H1 (cell line): ENCODE results near the gene RABEP1. TPM values are rescaled to one million over a fixed set of nuclear protein-coding genes. Genes with fewer than 3 reads are reported as not detected.

Experiments used
- CTCF ChIA-PET: fragments of 300-600 bp; sonication (Branson Sonifier 250); formaldehyde crosslinking; loops from one replicate; lab custom pipeline; 2021; ENCODE audit not compliant: partially characterized antibody; lab: Charles Lee
- POLR2A ChIA-PET: fragments of 300-600 bp; sonication (Branson Sonifier 250); formaldehyde crosslinking; loops from one replicate; lab custom pipeline; 2021; ENCODE audit warnings: inconsistent platforms; ENCODE audit not compliant: partially characterized antibody; lab: Charles Lee
- DNase-seq, 2 experiments: peaks; one replicate each; pipeline versions ENCODE4 v3.0.0 to v3.0.0-alpha.2; 2010 to 2022; ENCODE audit warnings: low spot score in 2 of 2, low read depth in 1 of 2, mixed read lengths in 1 of 2
- FAIRE-seq: peaks from 2 replicates; lab custom pipeline; 2011; peaks lifted over from hg19 to GRCh38; lab: Jason Lieb, UNC
- H2AFZ ChIP-seq: 2 replicates; pipeline ENCODE4 v1.8.1; 2012; ENCODE audit warnings: low read length, inconsistent platforms
- H2AK5ac ChIP-seq: 2 replicates; pipeline ENCODE4 v1.6.1; 2013; ENCODE audit warnings: low read depth, low read length
- H2BK120ac ChIP-seq: replicated peaks from 2 replicates; pipeline ENCODE3; 2013; ENCODE audit warnings: low read depth, low read length, inconsistent platforms
- H2BK12ac ChIP-seq: 2 replicates; pipeline ENCODE4 v1.6.1; 2013; ENCODE audit warnings: low read depth, low read length
- H2BK15ac ChIP-seq: 2 replicates; pipeline ENCODE4 v1.6.1; 2013; ENCODE audit warnings: low read length
- H2BK20ac ChIP-seq: 2 replicates; pipeline ENCODE4 v1.6.1; 2013; ENCODE audit warnings: low read length
- H2BK5ac ChIP-seq: 2 replicates; pipeline ENCODE4 v1.6.1; 2013; ENCODE audit warnings: low read depth, low read length
- H3K14ac ChIP-seq: 2 replicates; pipeline ENCODE4 v1.6.1; 2013; ENCODE audit warnings: inconsistent platforms; ENCODE audit not compliant: insufficient read length
- H3K18ac ChIP-seq: 2 replicates; pipeline ENCODE4 v1.6.1; 2013; ENCODE audit warnings: low read length; ENCODE audit errors: extremely low read depth
- H3K23ac ChIP-seq: 2 replicates; pipeline ENCODE4 v1.6.1; 2013; ENCODE audit warnings: inconsistent platforms; ENCODE audit not compliant: insufficient read length
- H3K23me2 ChIP-seq: 2 replicates; pipeline ENCODE4 v1.6.1; 2013; ENCODE audit warnings: low read depth, low read length
- H3K27ac ChIP-seq: 2 replicates; pipeline ENCODE4 v1.6.1; 2011; ENCODE audit warnings: low read depth, low read length, inconsistent platforms
- H3K27me3 ChIP-seq, 4 experiments: replicated peaks in 1 of 4; 1 replicate in 1 of 4; 2 replicates in 3 of 4; pipeline versions ENCODE4 v1.6.1 to v1.8.1; 2011 to 2013; ENCODE audit warnings: low read length in 3 of 4, mild to moderate bottlenecking in 3 of 4, inconsistent platforms in 2 of 4, mixed read lengths in 2 of 4, moderate library complexity in 1 of 4; ENCODE audit not compliant: control insufficient read depth in 3 of 4, insufficient read depth in 3 of 4; ENCODE audit errors: extremely low read depth in 1 of 4
- H3K36me3 ChIP-seq, 4 experiments: 2 replicates each; pipeline versions ENCODE4 v1.6.1 to v1.8.1; 2011 to 2013; ENCODE audit warnings: mild to moderate bottlenecking in 4 of 4, low read length in 3 of 4, moderate library complexity in 2 of 4, control low read depth in 1 of 4, inconsistent platforms in 1 of 4; ENCODE audit not compliant: insufficient read depth in 4 of 4, control insufficient read depth in 2 of 4
- H3K4ac ChIP-seq: replicated peaks from 2 replicates; pipeline ENCODE3; 2013; ENCODE audit warnings: low read length, low read depth, mixed read lengths, inconsistent platforms; ENCODE audit not compliant: insufficient read length
- H3K4me1 ChIP-seq, 4 experiments: replicated peaks in 1 of 4; 1 replicate in 1 of 4; 2 replicates in 3 of 4; pipeline versions ENCODE4 v1.6.1 to v1.8.1; 2011 to 2013; ENCODE audit warnings: low read length in 3 of 4, inconsistent platforms in 2 of 4, mixed read lengths in 1 of 4; ENCODE audit not compliant: insufficient read depth in 4 of 4, control insufficient read depth in 3 of 4
- H3K4me2 ChIP-seq, 2 experiments: 2 replicates each; pipeline versions ENCODE4 v1.6.1 to v1.8.1; 2011 to 2013; ENCODE audit warnings: low read depth in 2 of 2, low read length in 2 of 2, control low read depth in 1 of 2, inconsistent platforms in 1 of 2, mild to moderate bottlenecking in 1 of 2; ENCODE audit not compliant: insufficient read depth in 1 of 2
- H3K4me3 ChIP-seq, 4 experiments: fragments of 200-600, 300-600 bp in 1 of 4; sonication (generic), shearing (Covaris generic), sonication (Bioruptor Twin) in 1 of 4; 2 replicates each; pipeline versions ENCODE4 v1.5.1 to v1.8.1; 2011 to 2016; ENCODE audit warnings: low read length in 4 of 4, low read depth in 3 of 4, control low read depth in 2 of 4, inconsistent platforms in 2 of 4, mild to moderate bottlenecking in 2 of 4, mixed read lengths in 1 of 4, moderate library complexity in 1 of 4; ENCODE audit not compliant: insufficient read depth in 2 of 4; ENCODE audit errors: extremely low read depth in 1 of 4
- H3K56ac ChIP-seq: replicated peaks from 2 replicates; pipeline ENCODE3; 2013; ENCODE audit warnings: low read depth, mild to moderate bottlenecking, mixed read lengths, low read length, inconsistent platforms; ENCODE audit not compliant: insufficient read length
- H3K79me1 ChIP-seq: 2 replicates; pipeline ENCODE4 v1.6.1; 2013; ENCODE audit warnings: low read depth, low read length, control low read depth
- H3K79me2 ChIP-seq, 2 experiments: 2 replicates each; pipeline versions ENCODE4 v1.6.1 to v1.8.1; 2012 to 2013; ENCODE audit warnings: low read length in 2 of 2, mild to moderate bottlenecking in 2 of 2, inconsistent platforms in 1 of 2; ENCODE audit not compliant: insufficient read depth in 2 of 2, control insufficient read depth in 1 of 2
- H3K9ac ChIP-seq, 4 experiments: replicated peaks in 1 of 4; 1 replicate in 1 of 4; 2 replicates in 3 of 4; pipeline versions ENCODE4 v1.6.1 to v1.8.1; 2011 to 2013; ENCODE audit warnings: low read depth in 3 of 4, low read length in 3 of 4, control low read depth in 2 of 4, mild to moderate bottlenecking in 2 of 4, moderate library complexity in 2 of 4, inconsistent platforms in 1 of 4; ENCODE audit errors: extremely low read depth in 1 of 4
- H3K9me3 ChIP-seq, 2 experiments: 2 replicates each; pipeline versions ENCODE4 v1.6.1 to v1.8.1; 2012 to 2013; ENCODE audit warnings: mild to moderate bottlenecking in 2 of 2, moderate library complexity in 2 of 2, control low read depth in 1 of 2, inconsistent platforms in 1 of 2, low read depth in 1 of 2, low read length in 1 of 2, mixed read lengths in 1 of 2; ENCODE audit not compliant: insufficient read depth in 2 of 2
- H4K20me1 ChIP-seq, 2 experiments: replicated peaks in 1 of 2; 2 replicates each; pipeline versions ENCODE3 to v1.8.1; 2011 to 2013; ENCODE audit warnings: inconsistent platforms in 2 of 2, low read length in 2 of 2, mild to moderate bottlenecking in 1 of 2; ENCODE audit not compliant: insufficient read depth in 2 of 2, control insufficient read depth in 1 of 2
- H4K5ac ChIP-seq: 2 replicates; pipeline ENCODE4 v1.6.1; 2013; ENCODE audit warnings: low read length, low read depth, mixed read lengths, inconsistent platforms; ENCODE audit not compliant: insufficient read length
- H4K8ac ChIP-seq: 2 replicates; pipeline ENCODE4 v1.8.0; 2013; ENCODE audit warnings: mild to moderate bottlenecking, moderate library complexity, low read length, inconsistent platforms; ENCODE audit not compliant: insufficient read depth; ENCODE audit errors: extremely low read depth
- H4K91ac ChIP-seq: replicated peaks from 2 replicates; pipeline ENCODE3; 2013; ENCODE audit warnings: low read length, mixed read lengths, inconsistent platforms; ENCODE audit not compliant: insufficient read length
- CBX8 ChIP-seq: fragments of 300-800, 300-1000 bp; sonication (generic); IDR thresholded peaks from 2 replicates; pipeline ENCODE4 v1.7.1; 2016; ENCODE audit warnings: low read depth, low read length, borderline replicate concordance
- CEBPB ChIP-seq: IDR thresholded peaks from 2 replicates; pipeline ENCODE4 v1.6.1; 2012; ENCODE audit warnings: low read depth, low read length
- GABPA ChIP-seq: IDR thresholded peaks from 2 replicates; pipeline ENCODE4 v1.6.1; 2011; ENCODE audit warnings: mild to moderate bottlenecking, low read length, moderate library complexity, borderline replicate concordance; ENCODE audit not compliant: insufficient read depth
- MAFK ChIP-seq: IDR thresholded peaks from 2 replicates; pipeline ENCODE4 v1.6.1; 2012; ENCODE audit warnings: low read depth, mild to moderate bottlenecking, improper control_type of control experiment, low read length
- NANOG ChIP-seq: IDR thresholded peaks from 2 replicates; pipeline ENCODE4 v1.6.1; 2011; ENCODE audit warnings: low read length, low read depth, mild to moderate bottlenecking, inconsistent platforms; ENCODE audit not compliant: insufficient read depth, poor library complexity, severe bottlenecking
- POU5F1 ChIP-seq: IDR thresholded peaks from 2 replicates; pipeline ENCODE4 v1.6.1; 2011; ENCODE audit warnings: low read depth, mild to moderate bottlenecking, low read length, moderate library complexity
- RAD21 ChIP-seq, 2 experiments: IDR thresholded peaks in 1 of 2; conservative IDR thresholded peaks in 1 of 2; 2 replicates each; pipeline ENCODE4 v1.6.1; 2011; ENCODE audit warnings: low read depth in 2 of 2, low read length in 2 of 2, improper control_type of control experiment in 1 of 2, inconsistent platforms in 1 of 2, mild to moderate bottlenecking in 1 of 2, moderate library complexity in 1 of 2
- SAP30 ChIP-seq: fragments of 300-600 bp; sonication (generic); IDR thresholded peaks from 2 replicates; pipeline ENCODE4 v1.7.1; 2012; ENCODE audit warnings: low read length, moderate library complexity, mild to moderate bottlenecking, inconsistent platforms; ENCODE audit not compliant: insufficient read depth, insufficient replicate concordance
- SIN3A ChIP-seq, 2 experiments: IDR thresholded peaks in 1 of 2; conservative IDR thresholded peaks in 1 of 2; 2 replicates each; pipeline ENCODE4 v1.6.1; 2011 to 2012; ENCODE audit warnings: low read length in 2 of 2, improper control_type of control experiment in 1 of 2, low read depth in 1 of 2, mild to moderate bottlenecking in 1 of 2
- WGBS, 2 experiments: shearing (Covaris generic) in 1 of 2; methylation state at CpG; one replicate each; pipeline versions ENCODE4 v1.1.6 to v1.1.7; 2013 to 2015; ENCODE audit warnings: low lambda C conversion rate in 2 of 2, mixed read lengths in 2 of 2, inconsistent platforms in 1 of 2, low coverage in 1 of 2, missing lambda C conversion rate in 1 of 2; ENCODE audit not compliant: insufficient replicate concordance in 2 of 2, insufficient coverage in 1 of 2, insufficient read length in 1 of 2; ENCODE audit errors: extremely low coverage in 1 of 2, missing lambda C conversion rate in 1 of 2; 5-methylcytosine and 5-hydroxymethylcytosine counted together
- polyA plus RNA-seq, 7 experiments: library from polyadenylated mRNA; depleted of rRNA in 3 of 7; stranded (reverse) in 5 of 7; unstranded in 2 of 7; fragments of >200 nt in 5 of 7; fragments of 200-250 nt in 2 of 7; gene quantifications; 1 replicate in 5 of 7; 2 replicates in 1 of 7; 4 replicates in 1 of 7; pipeline versions ENCODE4 v1.2.1 to v1.2.3, GENCODE V29; 2011 to 2013; ENCODE audit warnings: missing spikeins in 2 of 7, mixed read lengths in 2 of 7
- total RNA-seq: library from RNA; stranded (reverse); fragmentation: NEBNext Ultra II Directional; extraction: Animal tissue kit (Norgen Biotek cat#: 25700); gene quantifications from 2 replicates; pipeline ENCODE4 v1.2.1, GENCODE V29; 2021
- TF ChIP-seq, protein P1 (sequence below): IDR thresholded peaks from 2 replicates; pipeline ENCODE4 v1.6.1; 2011; ENCODE audit warnings: low read length, improper control_type of control experiment

The RABEP1 gene
- total and polyA plus RNA-seq, 2 of the 8 experiments (the other 6 are each of a cell fraction or from before 2014, with no cell fraction given), result 8.5 to 52.3 TPM

DNA sequence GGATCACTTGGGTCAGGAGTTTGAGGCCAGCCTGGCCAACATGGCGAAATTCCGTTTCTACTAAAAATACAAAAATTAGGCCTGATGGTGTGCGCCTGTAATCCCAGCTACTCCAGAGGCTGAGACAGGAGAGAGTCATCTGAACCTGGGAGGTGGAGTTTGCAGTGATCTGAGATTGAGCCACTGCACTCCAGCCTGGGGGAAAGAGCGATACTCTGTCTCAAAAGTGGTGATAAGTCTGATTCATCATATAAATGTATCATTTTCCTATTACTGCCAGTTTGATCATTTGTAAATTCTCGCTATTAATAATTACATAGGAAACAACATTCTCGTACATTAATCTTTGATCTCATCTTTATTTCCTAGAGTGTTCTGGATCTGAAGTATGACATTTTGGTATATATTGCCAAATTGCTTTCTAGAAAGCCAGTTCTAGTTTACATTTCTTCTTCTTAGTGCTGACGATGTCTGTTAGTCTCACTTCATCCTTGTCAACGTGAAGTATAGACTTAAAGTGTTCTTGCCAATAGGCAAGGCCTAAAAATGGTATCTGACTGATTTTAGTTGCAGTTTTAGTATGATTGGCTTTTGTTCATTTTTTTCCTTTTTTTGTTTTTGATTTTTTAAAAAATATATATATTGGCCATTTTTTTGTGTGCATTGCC lies 9.7 kb downstream of the RABEP1 start:
- WGBS, 2 experiments, result 88% methylated on average over 8 of the region's 8 CpGs; no CpG with 5 or more reads in 1 of the 2 experiments
- FAIRE-seq, result no peak
- CTCF ChIA-PET, result interaction anchor here (2.2 kb wide), 1 partner anchor 15 kb away, joined by 6 read pairs; no protein-coding TSS in a partner anchor
- TF ChIP-seq GABPA (no peak), MAFK (no peak), SAP30 (no peak), POU5F1 (no peak), NANOG (no peak), CBX8 (no peak), RAD21 (IDR thresholded peaks at IDR 0.05 in 1 of 2, conservative IDR thresholded peaks at IDR 0.05 in 1 of 2; ENCODE audit: low read depth in 2 of 2, low read length in 2 of 2) (no peak), CEBPB (no peak), SIN3A (conservative IDR thresholded peaks at IDR 0.05 in 1 of 2, IDR thresholded peaks at IDR 0.05 in 1 of 2; ENCODE audit: low read depth in 1 of 2, low read length in 2 of 2) (no peak)
- TF ChIP-seq, protein P1, sequence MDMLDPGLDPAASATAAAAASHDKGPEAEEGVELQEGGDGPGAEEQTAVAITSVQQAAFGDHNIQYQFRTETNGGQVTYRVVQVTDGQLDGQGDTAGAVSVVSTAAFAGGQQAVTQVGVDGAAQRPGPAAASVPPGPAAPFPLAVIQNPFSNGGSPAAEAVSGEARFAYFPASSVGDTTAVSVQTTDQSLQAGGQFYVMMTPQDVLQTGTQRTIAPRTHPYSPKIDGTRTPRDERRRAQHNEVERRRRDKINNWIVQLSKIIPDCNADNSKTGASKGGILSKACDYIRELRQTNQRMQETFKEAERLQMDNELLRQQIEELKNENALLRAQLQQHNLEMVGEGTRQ, result no peak

More for the DNA sequence above, 9.7 kb downstream of the RABEP1 start:
- Histone ChIP-seq H3K18ac (no peak overlapping the region), H3K79me1 (peaks cover 6% of the 10 kb centered on the region; the same call in 1 of the 2 replicates), H2BK12ac (no peak overlapping the region), H4K20me1 (peaks cover 0 to 3% of the 10 kb centered on the region in 2 experiments), H3K4me1 (peaks cover under 1 to 6% (median 4%) of the 10 kb centered on the region in 4 experiments; a peak in 4 of 7 replicates), H3K4me3 (no peak overlapping the region), H3K56ac (no peak overlapping the region), H3K27ac (no peak overlapping the region), H3K36me3 (no peaks in the 10 kb centered on the region), H3K79me2 (peaks cover 1 to 86% of the 10 kb centered on the region in 2 experiments), H3K4me2 (no peak overlapping the region), H3K9ac (no peak overlapping the region), H3K4ac (no peak overlapping the region), H3K23ac (no peak overlapping the region), H3K9me3 (no peaks in the 10 kb centered on the region), H2AK5ac (no peak overlapping the region), H2BK20ac (no peak overlapping the region), H3K14ac (no peak overlapping the region), H2AFZ (no peak overlapping the region), H2BK15ac (no peak overlapping the region), H4K8ac (no peak overlapping the region), H2BK5ac (no peak overlapping the region), H2BK120ac (no peak overlapping the region), H3K27me3 (no peaks in the 10 kb centered on the region), H4K91ac (no peak overlapping the region), H4K5ac (no peak overlapping the region), H3K23me2 (peaks cover under 1% of the 10 kb centered on the region; the same call in 1 of the 2 replicates)
- DNase-seq, result no peak
- POLR2A ChIA-PET, result no interaction called here
